ENCODE measurements around the gene ZNF24. TPM values are rescaled to one million over a fixed set of nuclear protein-coding genes. Genes with fewer than 3 reads are reported as not detected.

ZNF24 gene
- 11.2 to 15.5 TPM (median 12.9 TPM) in 5 replicates for total RNA-seq (2022; extraction: Qiagen RNA extraction; ENCODE audit: low read depth)

GRCh38 chr18:35343936-35344735 lies at the start of gene ZNF24:
Gene ZNF24 (minus strand): TSS chr18:35344420. CDS start chr18:35340650, 3,770 bp downstream.

GRCh38 chr18:35376742-35377695 lies 32.8 kb upstream of the ZNF24 start, which contains the start of gene ZNF396:
Gene ZNF396 (minus strand): TSS chr18:35377337. CDS start chr18:35374292, 3,045 bp downstream.

GRCh38 chr18:35290094-35290735 lies 54.0 kb downstream of the ZNF24 start, which contains the start of gene ZSCAN30:
Gene ZSCAN30 (minus strand): TSS chr18:35290229. CDS start chr18:35264352, 25,877 bp downstream.

Other genes starting within 250 kb of the ZNF24 start
- gene ZNF397, start 103.4 kb downstream of the ZNF24 start, total RNA-seq (2022; extraction: Qiagen RNA extraction; ENCODE audit: low read depth): 3.5 to 5.3 TPM (median 4.5 TPM) in 5 replicates
- gene ZSCAN30, start 54.2 kb downstream of the ZNF24 start, total RNA-seq (2022; extraction: Qiagen RNA extraction; ENCODE audit: low read depth): 0.58 to 1.4 TPM (median 0.86 TPM) in 5 replicates
- gene ZNF396, start 32.9 kb upstream of the ZNF24 start, total RNA-seq (2022; extraction: Qiagen RNA extraction; ENCODE audit: low read depth): 0.65 to 0.91 TPM (median 0.78 TPM) in 5 replicates
- 20.8 to 25.4 TPM (median 23.5 TPM) in 5 replicates for gene INO80C, start 153.5 kb upstream of the ZNF24 start, total RNA-seq (2022; extraction: Qiagen RNA extraction; ENCODE audit: low read depth)
- gene GALNT1, start 237.3 kb upstream of the ZNF24 start, total RNA-seq (2022; extraction: Qiagen RNA extraction; ENCODE audit: low read depth): 50.7 to 71.3 TPM (median 67.5 TPM) in 5 replicates

All from A549 treated with DMSO at 1 μM for 4 hours (cell line).